ENCODE measurements around the gene USP54.

DNA sequence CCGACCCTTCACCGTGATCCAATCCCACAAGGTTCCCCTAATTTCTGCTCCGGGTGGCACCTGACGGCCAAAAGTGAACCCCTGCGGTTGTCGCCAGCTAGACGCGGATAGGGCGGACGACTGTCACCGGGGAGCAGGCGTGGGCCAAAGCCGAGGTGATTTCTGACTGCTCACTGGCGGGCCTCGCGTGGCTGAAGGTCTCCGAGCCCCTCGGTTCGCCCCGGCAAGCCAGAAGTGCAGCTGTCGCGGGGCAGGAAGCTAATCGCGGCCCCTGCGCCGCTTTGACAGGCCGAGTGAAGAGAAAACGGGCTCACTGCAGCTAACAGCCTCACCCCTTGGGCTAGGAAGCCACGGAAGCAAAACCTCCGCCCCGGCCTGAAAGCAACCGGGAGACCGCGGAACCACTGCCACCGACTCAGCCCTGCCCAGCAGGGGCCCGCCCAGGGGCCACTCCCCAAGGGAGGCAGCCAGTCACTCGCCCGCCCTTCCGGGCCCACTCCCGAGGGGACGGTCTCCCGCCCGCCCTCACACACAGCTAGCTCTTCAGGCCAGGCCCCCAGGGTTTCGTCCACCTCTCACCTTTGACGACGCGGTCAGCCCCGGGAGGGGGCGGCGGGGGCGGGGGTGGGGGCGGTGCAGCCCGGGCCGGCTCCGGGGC lies 95.8 kb downstream of the USP54 start:
- TF ChIP-seq, protein P1, sequence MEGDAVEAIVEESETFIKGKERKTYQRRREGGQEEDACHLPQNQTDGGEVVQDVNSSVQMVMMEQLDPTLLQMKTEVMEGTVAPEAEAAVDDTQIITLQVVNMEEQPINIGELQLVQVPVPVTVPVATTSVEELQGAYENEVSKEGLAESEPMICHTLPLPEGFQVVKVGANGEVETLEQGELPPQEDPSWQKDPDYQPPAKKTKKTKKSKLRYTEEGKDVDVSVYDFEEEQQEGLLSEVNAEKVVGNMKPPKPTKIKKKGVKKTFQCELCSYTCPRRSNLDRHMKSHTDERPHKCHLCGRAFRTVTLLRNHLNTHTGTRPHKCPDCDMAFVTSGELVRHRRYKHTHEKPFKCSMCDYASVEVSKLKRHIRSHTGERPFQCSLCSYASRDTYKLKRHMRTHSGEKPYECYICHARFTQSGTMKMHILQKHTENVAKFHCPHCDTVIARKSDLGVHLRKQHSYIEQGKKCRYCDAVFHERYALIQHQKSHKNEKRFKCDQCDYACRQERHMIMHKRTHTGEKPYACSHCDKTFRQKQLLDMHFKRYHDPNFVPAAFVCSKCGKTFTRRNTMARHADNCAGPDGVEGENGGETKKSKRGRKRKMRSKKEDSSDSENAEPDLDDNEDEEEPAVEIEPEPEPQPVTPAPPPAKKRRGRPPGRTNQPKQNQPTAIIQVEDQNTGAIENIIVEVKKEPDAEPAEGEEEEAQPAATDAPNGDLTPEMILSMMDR (IDR thresholded peaks at IDR 0.05): peak in 2 of 5 experiments; percentile 9 to 14
- TF ChIP-seq POLR2AphosphoS5 (IDR thresholded peaks at IDR 0.05) (peak; percentile 37 to 91 (median 87)), POLR2A (IDR thresholded peaks at IDR 0.05) (peak; percentile 94), EP300 (IDR thresholded peaks at IDR 0.05; ENCODE audit: low read depth) (no peak)
